Gastrocnemius medialis (tissue), 4 donors: ENCODE data around the gene KRT13. TPM values are rescaled to one million over a fixed set of nuclear protein-coding genes. Genes with fewer than 3 reads are reported as not detected.
A peak's percentile ranks its signal among the peaks of the same experiment; 100 is the strongest.

Source experiments
- ATAC-seq, 2 donors: fragments of 150-250 bp; one replicate each; pipeline ENCODE4 v1.9.1; 2016
- DNase-seq, 2 donors: peaks; one replicate each; pipeline ENCODE4 v3.0.0-alpha.2; 2019
- H3K27ac ChIP-seq, 4 donors: fragments of 200-600 bp; sonication (generic); 1 replicate in 1 of 4; 2 replicates in 3 of 4; pipeline ENCODE4 v1.5.1; 2016 to 2018; ENCODE audit warnings: mild to moderate bottlenecking in 2 of 4, moderate library complexity in 1 of 4
- H3K27me3 ChIP-seq, 3 donors: fragments of 200-600 bp; sonication (generic) in 2 of 3; 1 replicate in 1 of 3; 2 replicates in 2 of 3; pipeline versions ENCODE4 v1.5.1 to v1.6.0; 2016 to 2019; ENCODE audit warnings: mild to moderate bottlenecking in 1 of 3, moderate library complexity in 1 of 3
- H3K36me3 ChIP-seq, 2 donors: fragments of 200-600 bp; sonication (generic) in 1 of 2; one replicate each; pipeline ENCODE4 v1.5.1; 2017 to 2018
- H3K4me1 ChIP-seq, 2 donors: fragments of 200-600 bp; sonication (generic) in 1 of 2; one replicate each; pipeline ENCODE4 v1.5.1; 2016 to 2017; ENCODE audit warnings: mild to moderate bottlenecking in 2 of 2
- H3K4me3 ChIP-seq, 4 donors: fragments of 200-600 bp; sonication (generic) in 3 of 4; 1 replicate in 1 of 4; 2 replicates in 3 of 4; pipeline ENCODE4 v1.5.1; 2016 to 2019; ENCODE audit warnings: mild to moderate bottlenecking in 2 of 4
- H3K9me3 ChIP-seq, 3 donors: fragments of 200-600 bp; sonication (generic) in 2 of 3; 1 replicate in 1 of 3; 2 replicates in 2 of 3; pipeline ENCODE4 v1.5.1; 2016 to 2019
- CTCF ChIP-seq, 5 experiments: fragments of 450-650 bp in 3 of 5; fragments of 200-600 bp in 2 of 5; sonication (generic) in 2 of 5; IDR thresholded peaks in 4 of 5; conservative IDR thresholded peaks in 1 of 5; 1 replicate in 4 of 5; 2 replicates in 1 of 5; pipeline ENCODE4 v1.5.1; 2016 to 2019; ENCODE audit warnings: antibody characterized with exemption in 5 of 5, mild to moderate bottlenecking in 3 of 5, moderate library complexity in 3 of 5
- POLR2A ChIP-seq, 2 donors: fragments of 450-650 bp; IDR thresholded peaks; one replicate each; pipeline ENCODE4 v1.6.1; 2017; ENCODE audit warnings: antibody characterized with exemption in 2 of 2, mild to moderate bottlenecking in 2 of 2, moderate library complexity in 2 of 2
- in situ Hi-C, 4 donors: fragments of 200-750 bp; cut with MboI; loops; one replicate each; pipeline versions ENCODE4 v1.15.0 to v1.8.0; 2017; ENCODE audit warnings: low sequenced_read_pairs in 4 of 4
- intact Hi-C: fragments of 100-400 bp; cut with DNase I; formaldehyde crosslinking; loops from one replicate; pipeline ENCODE4 v1.15.1; 2023; ENCODE audit warnings: low total_unique reads
- total RNA-seq, 4 donors: library from RNA; depleted of rRNA; stranded (reverse); fragments of >200 nt; gene quantifications; one replicate each; pipeline versions ENCODE4 v1.1.0 to v1.2.3, GENCODE V29; 2016

Gene KRT13
- total RNA-seq, 4 donors from 2014 or later: not detected

GRCh38 chr17:41494524-41494923 is 10.9 kb downstream of the KRT13 start:
- H3K27ac ChIP-seq: no peak overlapping the region
- no peak overlapping the region for H3K4me3 ChIP-seq
- intact Hi-C loops: no loop called here
- no peak for TF ChIP-seq POLR2A (IDR thresholded peaks at IDR 0.05)
- TF ChIP-seq CTCF (IDR thresholded peaks at IDR 0.05 in 4 of 5, conservative IDR thresholded peaks at IDR 0.05 in 1 of 5): no peak
- ATAC-seq (peak; percentile 56 to 69), DNase-seq (no peak)
- no peaks in the 10 kb centered on the region for H3K4me1 ChIP-seq
- no peaks in the 10 kb centered on the region for H3K27me3 ChIP-seq
- H3K36me3 ChIP-seq: no peaks in the 10 kb centered on the region
- in situ Hi-C loops: loop anchor here in 1 of 4 donors (25.0 kb wide), 1 partner anchor 582 kb away; no protein-coding TSS in a partner anchor
- H3K9me3 ChIP-seq: no peaks in the 10 kb centered on the region

GRCh38 chr17:41492771-41493170 is 12.6 kb downstream of the KRT13 start:
- H3K4me1 ChIP-seq: no peaks in the 10 kb centered on the region
- no peak for ATAC-seq
- H3K4me3 ChIP-seq: no peak overlapping the region
- no peak overlapping the region for H3K27ac ChIP-seq
- H3K27me3 ChIP-seq: no peaks in the 10 kb centered on the region
- in situ Hi-C loops (loop anchor here in 1 of 4 donors (25.0 kb wide), 1 partner anchor 580 kb away; no protein-coding TSS in a partner anchor), intact Hi-C loops (no loop called here)
- H3K36me3 ChIP-seq: no peaks in the 10 kb centered on the region
- H3K9me3 ChIP-seq: no peaks in the 10 kb centered on the region
- no peak for TF ChIP-seq CTCF (IDR thresholded peaks at IDR 0.05 in 4 of 5, conservative IDR thresholded peaks at IDR 0.05 in 1 of 5)
- no peak for TF ChIP-seq POLR2A (IDR thresholded peaks at IDR 0.05)
- DNase-seq: no peak

DNA sequence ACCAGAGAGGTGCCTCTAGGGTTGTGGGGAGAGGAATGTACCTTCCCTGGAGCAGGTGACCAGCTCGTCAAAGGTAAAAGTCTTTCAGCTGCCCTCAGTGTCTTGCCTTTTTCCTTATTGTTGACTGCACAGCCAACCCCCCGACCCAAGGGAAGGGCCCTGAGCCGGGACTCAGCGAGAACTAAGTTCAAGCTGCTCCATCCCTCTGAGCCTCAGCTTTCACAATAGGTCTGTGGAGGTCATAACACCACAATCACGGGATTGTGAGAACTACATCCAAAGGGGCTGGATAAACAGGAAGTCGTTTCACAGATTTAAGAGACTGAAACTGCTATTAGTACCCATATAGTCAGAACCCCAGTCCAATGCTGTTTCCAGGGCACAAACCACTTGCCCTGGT is 13.1 kb downstream of the KRT13 start:
- no peak for TF ChIP-seq POLR2A (IDR thresholded peaks at IDR 0.05)
- no peak for TF ChIP-seq CTCF (IDR thresholded peaks at IDR 0.05 in 4 of 5, conservative IDR thresholded peaks at IDR 0.05 in 1 of 5)
- Histone ChIP-seq H3K4me3 (no peak overlapping the region), H3K36me3 (no peaks in the 10 kb centered on the region), H3K27ac (no peak overlapping the region), H3K27me3 (no peaks in the 10 kb centered on the region), H3K9me3 (no peaks in the 10 kb centered on the region), H3K4me1 (no peaks in the 10 kb centered on the region)
- peak; percentile 11 to 37 for ATAC-seq
- peak in 1 of 2 donors; percentile 21 for DNase-seq
- in situ Hi-C loops: loop anchor here in 1 of 4 donors (25.0 kb wide), 1 partner anchor 580 kb away; no protein-coding TSS in a partner anchor
- intact Hi-C loops: no loop called here

DNA sequence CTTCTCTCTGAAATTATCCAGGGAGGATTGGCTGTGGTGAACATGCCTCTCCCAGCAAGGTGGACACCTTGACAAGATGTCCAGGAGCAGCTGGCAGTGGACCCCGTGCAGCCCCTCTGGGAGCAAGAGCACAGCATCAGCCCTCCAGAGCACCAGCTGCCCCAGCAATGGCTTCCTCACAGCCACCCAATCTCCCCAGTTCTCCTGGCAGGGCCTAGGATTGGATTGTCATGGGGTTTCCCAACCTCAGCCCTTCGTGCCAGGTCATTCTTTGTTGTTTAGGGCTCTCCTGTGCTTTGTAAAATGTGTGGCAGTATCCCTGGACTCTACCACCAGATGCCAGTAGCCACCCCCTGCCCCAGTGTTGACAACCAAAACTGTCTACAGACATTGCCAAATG is 13.9 kb downstream of the KRT13 start:
- in situ Hi-C loops (loop anchor here in 1 of 4 donors (25.0 kb wide), 1 partner anchor 579 kb away; no protein-coding TSS in a partner anchor), intact Hi-C loops (no loop called here)
- H3K27ac ChIP-seq: no peak overlapping the region
- no peaks in the 10 kb centered on the region for H3K9me3 ChIP-seq
- no peaks in the 10 kb centered on the region for H3K36me3 ChIP-seq
- no peak overlapping the region for H3K4me3 ChIP-seq
- no peaks in the 10 kb centered on the region for H3K27me3 ChIP-seq
- DNase-seq (no peak), ATAC-seq (no peak)
- H3K4me1 ChIP-seq: no peaks in the 10 kb centered on the region
- TF ChIP-seq POLR2A (IDR thresholded peaks at IDR 0.05): no peak
- no peak for TF ChIP-seq CTCF (IDR thresholded peaks at IDR 0.05 in 4 of 5, conservative IDR thresholded peaks at IDR 0.05 in 1 of 5)
